K562 (cell line): ENCODE data around the gene OTULIN. TPM values are rescaled to one million over a fixed set of nuclear protein-coding genes. Genes with fewer than 3 reads are reported as not detected.

Experiments used
- HMBOX1 ChIP-seq: sonication (generic); IDR thresholded peaks from 2 replicates; pipeline ENCODE4 v1.6.1; 2016
- KLF16 ChIP-seq: IDR thresholded peaks from 2 replicates; pipeline ENCODE4 v1.6.1; 2016; ENCODE audit warnings: antibody characterized with exemption
- NELFE ChIP-seq: IDR thresholded peaks from 2 replicates; pipeline ENCODE4 v1.6.1; 2011; ENCODE audit warnings: mild to moderate bottlenecking; ENCODE audit not compliant: insufficient read depth, insufficient read length
- POLR3G ChIP-seq: IDR thresholded peaks from 2 replicates; pipeline ENCODE4 v1.6.1; 2011; ENCODE audit not compliant: insufficient read length, insufficient replicate concordance; ENCODE audit errors: extremely low read depth
- SNRNP70 ChIP-seq: fragments of 200-400 bp; formaldehyde crosslinking; optimal IDR thresholded peaks from 2 replicates; pipeline ENCODE3; 2017; ENCODE audit warnings: low read depth, low read length
- TFAM ChIP-seq: fragments of 250-450 bp; sonication (Bioruptor Pico); conservative IDR thresholded peaks from 2 replicates; pipeline ENCODE4 v1.5.0; 2021; ENCODE audit warnings: mild to moderate bottlenecking, moderate library complexity
- ZNF23 ChIP-seq: fragments of 250-450 bp; sonication (Bioruptor Pico); IDR thresholded peaks from 2 replicates; pipeline ENCODE4 v1.4.0; 2020; ENCODE audit warnings: mild to moderate bottlenecking
- ZNF239 ChIP-seq: fragments of 250-450 bp; sonication (Bioruptor Pico); IDR thresholded peaks from 2 replicates; pipeline ENCODE4 v1.4.0; 2020; ENCODE audit warnings: mild to moderate bottlenecking
- polyA plus RNA-seq, 8 experiments: library from polyadenylated mRNA; depleted of rRNA in 4 of 8; stranded (reverse) in 5 of 8; unstranded in 3 of 8; fragments of >200 nt; fragmentation: Nextera tagmentation in 2 of 8; fragmentation: Illumina TruSeq in 1 of 8; extraction: Ambion mirVana in 2 of 8; extraction: Trizol in 1 of 8; gene quantifications; 2 replicates each; pipeline versions ENCODE4 v1.2.1 to v1.2.3, GENCODE V29; 2011 to 2014; ENCODE audit warnings: inconsistent platforms in 1 of 8, missing spikeins in 1 of 8
- total RNA-seq, 7 experiments: library from RNA; depleted of rRNA in 6 of 7; stranded (reverse); fragments of >200 nt in 6 of 7; fragmentation: Illumina TruSeq in 2 of 7; extraction: Trizol in 2 of 7; gene quantifications; 2 replicates each; pipeline versions ENCODE4 v1.2.1 to v1.2.3, GENCODE V29; 2011 to 2021; ENCODE audit warnings: low replicate concordance in 1 of 7
- TF ChIP-seq, protein P1 (sequence below): sonication (generic); formaldehyde crosslinking; IDR thresholded peaks from 2 replicates; pipeline ENCODE4 v1.8.0; 2023; ENCODE audit warnings: missing genetic modification reagents, mild to moderate bottlenecking, borderline replicate concordance
- TF ChIP-seq, protein P2 (sequence below): fragments of 450-650 bp; IDR thresholded peaks from 2 replicates; pipeline ENCODE4 v1.6.1; 2016; ENCODE audit warnings: low read depth, mild to moderate bottlenecking, moderate library complexity
- TF ChIP-seq, protein P3 (sequence below): fragments of 450-650 bp; formaldehyde crosslinking; IDR thresholded peaks from 2 replicates; pipeline ENCODE4 v1.4.0; 2020; ENCODE audit warnings: mild to moderate bottlenecking, moderate library complexity

Gene OTULIN
- total and polyA plus RNA-seq, 9 of the 15 experiments (the other 6 are each of a cell fraction or from before 2014, with no cell fraction given): 3.3 to 33.6 (median 20.1) TPM

DNA sequence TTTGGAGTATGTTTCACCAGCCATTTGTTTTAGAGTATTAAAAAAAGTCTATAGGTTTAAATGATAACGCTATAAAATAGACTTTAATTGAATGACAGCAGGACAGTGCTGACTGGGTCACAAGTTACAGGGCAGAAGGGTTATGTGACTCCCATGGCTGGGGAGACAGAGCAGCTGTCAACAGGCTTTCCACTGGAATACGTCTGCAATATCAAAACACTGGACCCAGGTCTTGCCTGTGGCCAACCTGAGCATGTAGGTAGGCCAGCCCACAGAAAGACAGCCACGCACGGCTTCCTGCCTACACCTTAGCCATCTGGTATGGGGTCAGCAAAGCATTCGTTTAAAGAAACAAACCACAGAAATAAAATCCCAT is 80.7 kb downstream of the OTULIN start (continued):
- TF ChIP-seq, protein P1, sequence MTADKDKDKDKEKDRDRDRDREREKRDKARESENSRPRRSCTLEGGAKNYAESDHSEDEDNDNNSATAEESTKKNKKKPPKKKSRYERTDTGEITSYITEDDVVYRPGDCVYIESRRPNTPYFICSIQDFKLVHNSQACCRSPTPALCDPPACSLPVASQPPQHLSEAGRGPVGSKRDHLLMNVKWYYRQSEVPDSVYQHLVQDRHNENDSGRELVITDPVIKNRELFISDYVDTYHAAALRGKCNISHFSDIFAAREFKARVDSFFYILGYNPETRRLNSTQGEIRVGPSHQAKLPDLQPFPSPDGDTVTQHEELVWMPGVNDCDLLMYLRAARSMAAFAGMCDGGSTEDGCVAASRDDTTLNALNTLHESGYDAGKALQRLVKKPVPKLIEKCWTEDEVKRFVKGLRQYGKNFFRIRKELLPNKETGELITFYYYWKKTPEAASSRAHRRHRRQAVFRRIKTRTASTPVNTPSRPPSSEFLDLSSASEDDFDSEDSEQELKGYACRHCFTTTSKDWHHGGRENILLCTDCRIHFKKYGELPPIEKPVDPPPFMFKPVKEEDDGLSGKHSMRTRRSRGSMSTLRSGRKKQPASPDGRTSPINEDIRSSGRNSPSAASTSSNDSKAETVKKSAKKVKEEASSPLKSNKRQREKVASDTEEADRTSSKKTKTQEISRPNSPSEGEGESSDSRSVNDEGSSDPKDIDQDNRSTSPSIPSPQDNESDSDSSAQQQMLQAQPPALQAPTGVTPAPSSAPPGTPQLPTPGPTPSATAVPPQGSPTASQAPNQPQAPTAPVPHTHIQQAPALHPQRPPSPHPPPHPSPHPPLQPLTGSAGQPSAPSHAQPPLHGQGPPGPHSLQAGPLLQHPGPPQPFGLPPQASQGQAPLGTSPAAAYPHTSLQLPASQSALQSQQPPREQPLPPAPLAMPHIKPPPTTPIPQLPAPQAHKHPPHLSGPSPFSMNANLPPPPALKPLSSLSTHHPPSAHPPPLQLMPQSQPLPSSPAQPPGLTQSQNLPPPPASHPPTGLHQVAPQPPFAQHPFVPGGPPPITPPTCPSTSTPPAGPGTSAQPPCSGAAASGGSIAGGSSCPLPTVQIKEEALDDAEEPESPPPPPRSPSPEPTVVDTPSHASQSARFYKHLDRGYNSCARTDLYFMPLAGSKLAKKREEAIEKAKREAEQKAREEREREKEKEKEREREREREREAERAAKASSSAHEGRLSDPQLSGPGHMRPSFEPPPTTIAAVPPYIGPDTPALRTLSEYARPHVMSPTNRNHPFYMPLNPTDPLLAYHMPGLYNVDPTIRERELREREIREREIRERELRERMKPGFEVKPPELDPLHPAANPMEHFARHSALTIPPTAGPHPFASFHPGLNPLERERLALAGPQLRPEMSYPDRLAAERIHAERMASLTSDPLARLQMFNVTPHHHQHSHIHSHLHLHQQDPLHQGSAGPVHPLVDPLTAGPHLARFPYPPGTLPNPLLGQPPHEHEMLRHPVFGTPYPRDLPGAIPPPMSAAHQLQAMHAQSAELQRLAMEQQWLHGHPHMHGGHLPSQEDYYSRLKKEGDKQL (CRISPR knock-in tag): no peak
- no peak for TF ChIP-seq ZNF23 (CRISPR knock-in tag)
- TF ChIP-seq NELFE: no peak
- no peak for TF ChIP-seq TFAM
- no peak for TF ChIP-seq KLF16
- TF ChIP-seq, protein P2, sequence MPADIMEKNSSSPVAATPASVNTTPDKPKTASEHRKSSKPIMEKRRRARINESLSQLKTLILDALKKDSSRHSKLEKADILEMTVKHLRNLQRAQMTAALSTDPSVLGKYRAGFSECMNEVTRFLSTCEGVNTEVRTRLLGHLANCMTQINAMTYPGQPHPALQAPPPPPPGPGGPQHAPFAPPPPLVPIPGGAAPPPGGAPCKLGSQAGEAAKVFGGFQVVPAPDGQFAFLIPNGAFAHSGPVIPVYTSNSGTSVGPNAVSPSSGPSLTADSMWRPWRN: no peak
- TF ChIP-seq POLR3G: no peak
- TF ChIP-seq, protein P3, sequence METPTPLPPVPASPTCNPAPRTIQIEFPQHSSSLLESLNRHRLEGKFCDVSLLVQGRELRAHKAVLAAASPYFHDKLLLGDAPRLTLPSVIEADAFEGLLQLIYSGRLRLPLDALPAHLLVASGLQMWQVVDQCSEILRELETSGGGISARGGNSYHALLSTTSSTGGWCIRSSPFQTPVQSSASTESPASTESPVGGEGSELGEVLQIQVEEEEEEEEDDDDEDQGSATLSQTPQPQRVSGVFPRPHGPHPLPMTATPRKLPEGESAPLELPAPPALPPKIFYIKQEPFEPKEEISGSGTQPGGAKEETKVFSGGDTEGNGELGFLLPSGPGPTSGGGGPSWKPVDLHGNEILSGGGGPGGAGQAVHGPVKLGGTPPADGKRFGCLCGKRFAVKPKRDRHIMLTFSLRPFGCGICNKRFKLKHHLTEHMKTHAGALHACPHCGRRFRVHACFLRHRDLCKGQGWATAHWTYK (CRISPR knock-in tag): no peak
- TF ChIP-seq ZNF239 (CRISPR knock-in tag): no peak
- TF ChIP-seq SNRNP70: no peak
- TF ChIP-seq HMBOX1: no peak
